TTC549 (cell line): ENCODE measurements around the gene PSMD10.

Experiments used
- FAIRE-seq: peaks from 2 replicates; lab custom pipeline; 2012; peaks lifted over from hg19 to GRCh38; lab: Jason Lieb, UNC

PSMD10 gene

GRCh38 chrX:108071578-108071977 lies 19.8 kb downstream of the PSMD10 start:
- FAIRE-seq, result no peak

- no peak for FAIRE-seq
These were observed 20.5 kb downstream of the PSMD10 start for GRCh38 chrX:108070891-108071290.

GRCh38 chrX:108068121-108068520 lies 23.2 kb downstream of the PSMD10 start:
- FAIRE-seq, result no peak

- FAIRE-seq, result no peak
These were observed 26.7 kb downstream of the PSMD10 start for GRCh38 chrX:108064613-108065012.

- no peak for FAIRE-seq
These were observed 27.3 kb downstream of the PSMD10 start for GRCh38 chrX:108064001-108064400.

- no peak for FAIRE-seq
These were observed 31.5 kb downstream of the PSMD10 start for GRCh38 chrX:108059801-108060200.

- FAIRE-seq, result no peak
These were observed 35.8 kb downstream of the PSMD10 start for GRCh38 chrX:108055546-108055945.

DNA sequence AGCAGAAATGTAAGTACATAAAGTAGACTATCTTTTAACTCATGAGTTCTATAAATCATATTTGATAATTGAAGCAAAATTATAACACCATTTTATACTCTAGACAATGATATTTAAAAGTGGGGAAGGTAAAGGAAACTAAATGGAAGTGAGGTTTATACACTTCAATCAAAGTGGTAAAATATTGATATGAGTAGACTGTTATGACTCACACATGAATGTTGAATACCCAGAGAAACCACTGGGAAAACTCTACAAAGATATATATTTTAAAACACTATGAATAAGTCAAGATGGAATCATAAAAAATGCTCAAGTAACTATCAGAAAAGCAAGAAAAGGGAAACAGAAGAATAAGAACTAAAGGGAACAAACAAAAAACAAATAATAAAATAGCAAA lies 38.1 kb downstream of the PSMD10 start:
- FAIRE-seq, result no peak

- FAIRE-seq, result no peak
These were observed 41.7 kb downstream of the PSMD10 start for GRCh38 chrX:108049649-108050048.

DNA sequence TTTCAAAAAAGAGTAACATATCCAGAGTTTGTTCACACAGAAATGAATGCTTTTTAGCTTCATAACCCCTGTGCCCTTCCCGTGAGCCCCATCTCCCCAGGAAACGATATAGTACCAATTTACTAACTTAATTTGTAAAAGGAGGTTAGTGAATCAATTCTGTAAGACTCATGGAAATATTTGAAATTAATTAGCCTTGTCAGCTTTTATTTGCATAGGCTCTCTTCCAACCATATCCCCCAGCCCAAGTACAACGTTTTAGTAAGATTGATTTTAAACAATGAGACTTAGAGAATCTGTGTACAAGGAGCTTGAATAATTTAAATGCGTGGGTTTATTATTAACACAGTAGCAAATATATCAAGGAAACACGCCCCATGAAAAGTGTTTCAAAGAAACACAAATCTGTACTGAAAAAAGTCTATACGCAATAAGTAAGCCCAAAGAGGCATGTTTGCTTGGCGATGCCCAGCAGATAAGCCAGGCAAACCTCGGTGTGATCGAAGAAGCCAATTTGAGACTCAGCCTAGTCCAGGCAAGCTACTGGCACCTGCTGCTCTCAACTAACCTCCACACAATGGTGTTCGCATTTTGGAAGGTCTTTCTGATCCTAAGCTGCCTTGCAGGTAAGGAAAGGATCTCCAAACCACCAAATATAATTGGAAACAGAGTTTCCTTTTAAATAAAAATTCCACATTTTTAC lies 46.6 kb downstream of the PSMD10 start, which contains the start of gene VSIG1:
Gene VSIG1, plus strand, starts transcription at position 512 of the 703 bp plus-strand sequence. Its CDS starts 66 bp downstream, at position 578.
- FAIRE-seq, result no peak

DNA sequence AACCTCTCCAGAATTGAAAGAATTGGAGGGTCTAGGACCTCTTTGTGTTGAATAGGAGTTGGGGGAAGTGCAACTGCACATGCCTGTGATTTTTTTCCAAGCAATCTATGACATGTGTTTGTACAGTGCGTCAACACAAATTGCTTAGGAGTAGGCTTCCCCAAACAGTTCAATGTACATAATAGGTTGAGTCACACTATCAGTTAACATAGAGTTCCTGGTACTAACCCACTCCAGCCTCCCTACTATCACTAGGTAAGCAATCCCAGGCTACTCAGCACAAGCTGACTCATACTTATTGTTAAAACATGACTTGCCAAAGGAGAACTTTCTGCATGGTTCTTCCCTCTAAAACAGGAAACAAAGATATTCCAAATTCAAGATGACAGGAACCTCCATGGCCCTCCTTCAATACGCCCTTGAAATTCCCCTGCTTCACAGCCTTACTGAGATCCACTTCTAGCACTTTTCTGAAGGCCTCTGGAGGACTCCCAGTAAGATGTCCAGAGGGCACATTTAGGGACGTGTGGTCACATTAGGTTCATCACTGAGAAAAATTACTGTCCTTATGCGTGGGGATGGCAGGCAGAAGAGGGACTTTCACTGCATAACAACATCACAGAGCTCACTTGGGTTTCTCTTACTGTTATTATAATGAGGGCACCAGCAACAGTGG lies 54.9 kb downstream of the PSMD10 start:
- no peak for FAIRE-seq

DNA sequence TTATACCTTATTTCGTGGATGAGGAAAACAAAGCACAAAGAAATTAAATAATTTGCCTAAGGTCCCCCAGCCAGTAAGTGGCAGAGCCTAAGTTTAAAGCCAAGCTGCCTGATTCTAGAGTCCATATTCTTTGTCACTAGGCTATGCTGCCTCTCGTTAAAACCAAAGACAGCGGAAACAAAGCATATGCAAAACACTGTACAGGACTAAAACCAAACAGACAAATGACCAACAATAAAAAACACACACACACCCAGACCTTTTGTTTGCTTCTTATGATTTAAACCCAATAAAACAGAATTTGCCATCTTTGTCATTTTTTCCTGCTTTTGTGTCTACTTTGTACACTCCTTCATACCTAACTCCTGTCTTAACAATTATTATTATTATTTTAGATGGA lies 56.6 kb downstream of the PSMD10 start:
- no peak for FAIRE-seq
